ENCODE measurements around the gene STAT1.
"Not testable (repeated sequence)": the region's sequence is repeated elsewhere in the genome, so short reads cannot be mapped to it uniquely, and the experiment has no call there.

Gene STAT1

GRCh38 chr2:191006997-191007783, 6.8 kb downstream of the STAT1 start:
- DNase-seq (ENCODE audit: low read depth in 2 of 2): no peak

DNA sequence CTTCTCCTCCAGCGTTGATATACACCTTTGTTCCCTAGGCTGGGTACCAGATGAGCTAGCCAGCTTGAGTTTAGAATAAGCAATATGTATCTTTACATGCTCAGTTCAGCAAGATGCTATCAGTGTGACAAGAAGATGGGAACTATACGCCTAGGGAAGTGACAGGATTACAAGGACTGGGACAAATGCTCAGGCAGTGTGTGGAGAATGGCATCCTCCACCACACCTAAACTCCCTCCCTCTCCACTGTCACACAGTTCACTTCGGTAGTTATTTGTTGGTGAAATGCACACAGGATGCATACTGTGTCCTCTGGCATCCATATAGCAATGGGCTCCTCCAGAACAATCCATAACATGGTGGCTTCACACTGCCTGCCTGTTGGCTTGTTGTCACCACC, 7.7 kb downstream of the STAT1 start:
- no peak for DNase-seq (ENCODE audit: low read depth in 2 of 2)

- DNase-seq (ENCODE audit: low read depth in 2 of 2): no peak
These were observed 10.3 kb downstream of the STAT1 start for GRCh38 chr2:191003405-191004309.

DNA sequence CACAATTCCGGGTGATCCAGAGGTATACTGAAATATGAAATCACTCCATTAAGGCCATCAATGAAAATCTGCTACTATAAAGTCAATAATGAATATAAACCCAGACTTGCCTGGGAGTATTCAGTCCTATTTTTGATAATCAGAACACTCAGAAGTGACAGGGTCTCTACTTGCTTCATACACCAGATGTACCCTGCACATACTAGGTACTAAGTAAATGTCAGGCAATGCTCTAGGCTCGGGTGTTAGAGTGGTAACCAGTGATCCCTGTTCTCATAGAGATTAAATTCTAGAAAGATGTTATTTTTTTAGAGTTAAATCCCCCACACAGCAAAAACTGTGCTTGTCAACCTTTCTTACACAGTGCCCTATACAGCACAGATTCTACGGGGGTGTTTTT, 12.3 kb downstream of the STAT1 start:
- DNase-seq (ENCODE audit: low read depth in 2 of 2): no peak

- DNase-seq (ENCODE audit: low read depth in 2 of 2): no peak
These were observed 12.9 kb downstream of the STAT1 start for GRCh38 chr2:191001032-191001431.

DNA sequence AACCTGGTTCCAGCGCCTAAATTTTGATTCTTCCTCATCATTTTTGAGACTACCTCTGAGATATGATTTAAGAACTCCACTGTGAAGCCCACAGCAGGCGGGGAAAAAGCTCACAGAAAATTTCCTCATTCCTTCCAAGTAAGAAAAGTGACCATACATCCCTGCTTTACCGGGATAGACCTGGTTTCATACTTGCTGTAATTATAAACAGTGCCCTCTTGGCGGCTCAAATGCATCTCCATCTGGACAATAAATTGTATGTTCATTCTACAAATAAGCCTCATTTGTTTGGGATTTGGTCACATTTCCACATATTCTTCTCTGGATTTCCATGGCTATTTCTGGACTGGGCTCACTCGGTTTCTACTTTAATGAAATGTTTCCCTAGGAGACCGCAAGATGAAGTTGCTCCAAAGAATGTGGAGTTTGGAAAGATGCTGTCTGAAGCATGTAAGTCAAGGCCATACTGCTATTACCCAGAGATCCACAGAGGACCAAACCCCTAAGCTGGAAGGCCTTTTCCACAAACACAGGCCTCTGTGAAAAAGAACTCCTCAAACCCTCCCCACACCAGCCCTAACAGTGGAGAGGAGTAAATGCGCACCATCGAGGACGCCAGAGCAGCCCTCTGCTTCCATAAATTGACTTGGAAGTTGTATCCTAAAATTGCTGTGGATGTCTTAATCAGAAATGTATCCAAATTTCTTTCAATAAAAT, 13.9 kb downstream of the STAT1 start:
- DNase-seq (ENCODE audit: low read depth in 2 of 2): no peak

- DNase-seq (ENCODE audit: low read depth in 2 of 2): no peak
These were observed 14.9 kb downstream of the STAT1 start for GRCh38 chr2:190999058-190999457.

GRCh38 chr2:190997526-190998113, 16.4 kb downstream of the STAT1 start:
- no peak for DNase-seq (ENCODE audit: low read depth in 2 of 2)

DNA sequence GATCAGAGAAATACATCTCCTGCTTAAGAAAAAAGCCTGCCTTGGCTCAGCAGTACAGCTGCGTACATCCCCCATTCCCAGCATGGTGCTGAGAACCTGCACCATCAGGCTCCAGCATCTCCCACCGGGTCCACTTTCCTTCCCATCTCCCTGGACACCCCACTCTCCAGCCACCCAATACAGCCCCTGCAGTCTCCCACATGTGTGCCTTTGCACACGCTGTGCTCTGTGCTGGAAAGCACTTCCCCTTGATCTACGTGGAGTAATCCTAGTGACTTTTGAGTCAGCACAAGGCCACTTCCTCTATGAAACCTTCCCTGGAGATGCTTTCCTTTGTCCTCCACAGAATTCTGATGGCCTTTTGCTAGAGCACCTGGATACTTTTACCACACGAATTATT, 17.0 kb downstream of the STAT1 start:
- DNase-seq (ENCODE audit: low read depth in 2 of 2): no peak

GRCh38 chr2:190996338-190996946, 17.5 kb downstream of the STAT1 start:
- DNase-seq (ENCODE audit: low read depth in 2 of 2): no peak

- not testable (repeated sequence) for DNase-seq (ENCODE audit: low read depth in 2 of 2)
These were observed 18.7 kb downstream of the STAT1 start for GRCh38 chr2:190995315-190995714.

- no peak for DNase-seq (ENCODE audit: low read depth in 2 of 2)
These were observed 19.8 kb downstream of the STAT1 start for GRCh38 chr2:190994148-190994547.

GRCh38 chr2:190993292-190993643, 20.7 kb downstream of the STAT1 start:
- no peak for DNase-seq (ENCODE audit: low read depth in 2 of 2)

- DNase-seq (ENCODE audit: low read depth in 2 of 2): no peak
These were observed 23.8 kb downstream of the STAT1 start for GRCh38 chr2:190990132-190990531.

- DNase-seq (ENCODE audit: low read depth in 2 of 2): no peak
These were observed 25.1 kb downstream of the STAT1 start for GRCh38 chr2:190988910-190989309.

DNA sequence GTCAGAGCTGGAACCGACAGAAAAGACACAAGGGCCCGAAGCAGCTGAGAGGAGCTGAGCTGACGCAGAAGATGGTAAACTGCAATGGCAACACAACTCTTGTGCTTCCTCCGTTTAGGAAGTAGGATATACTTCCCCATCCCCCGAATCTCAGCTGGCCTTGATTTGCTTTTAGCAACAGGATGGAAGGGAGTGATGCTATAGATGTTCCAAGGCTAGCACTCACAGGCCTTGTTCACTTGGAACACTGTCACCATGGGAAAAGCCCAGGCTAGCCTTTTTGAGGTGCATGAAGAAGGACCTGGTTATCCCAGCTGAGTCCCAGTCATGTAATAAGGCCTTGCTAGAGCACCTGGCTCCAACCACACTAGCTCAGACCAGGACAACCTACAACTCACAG, 26.0 kb downstream of the STAT1 start:
- no peak for DNase-seq (ENCODE audit: low read depth in 2 of 2)

DNA sequence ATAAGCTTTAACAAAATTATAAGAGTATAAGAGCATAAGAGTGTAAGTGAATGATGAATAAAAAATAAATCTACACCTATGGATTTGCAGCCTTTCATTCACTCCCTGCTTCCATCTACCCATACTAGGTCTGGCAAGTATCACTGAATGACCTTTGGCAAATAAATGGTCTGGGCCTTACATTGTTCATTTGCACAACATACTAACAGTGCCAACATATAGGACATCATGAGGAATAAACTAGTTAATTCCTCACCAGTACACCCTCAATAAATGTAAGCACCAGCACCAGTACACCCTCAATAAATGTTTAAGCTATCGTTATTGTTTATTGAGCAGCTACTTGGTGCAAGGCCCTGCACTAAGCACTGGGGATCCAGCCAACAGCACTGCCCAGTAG, 26.9 kb downstream of the STAT1 start:
- no peak for DNase-seq (ENCODE audit: low read depth in 2 of 2)

GRCh38 chr2:190986221-190986953, 27.6 kb downstream of the STAT1 start:
- no peak for DNase-seq (ENCODE audit: low read depth in 2 of 2)

- no peak for DNase-seq (ENCODE audit: low read depth in 2 of 2)
These were observed 29.4 kb downstream of the STAT1 start for GRCh38 chr2:190984595-190984994.

GRCh38 chr2:190982262-190983034, 31.5 kb downstream of the STAT1 start:
- no peak for DNase-seq (ENCODE audit: low read depth in 2 of 2)

All from activated CD8-positive, alpha-beta memory T cell treated with anti-CD3 and anti-CD28 coated beads for 4 hours (primary cell).